Hematopoietic multipotent progenitor cell treated with erythropoietin and hydrocortisone succinate and interleukin-3 and kit ligand, for 4 days (in vitro differentiated cells): ENCODE results near the gene HOXB13.
A peak's percentile ranks its signal among the peaks of the same experiment; 100 is the strongest.

Experiments used
- DNase-seq: peaks from one replicate; pipeline ENCODE4 v3.0.0-alpha.2; 2015

The HOXB13 gene

GRCh38 chr17:48728232-48729231 is at the start of gene HOXB13:
TSS of gene HOXB13 (minus strand) at chr17:48728750. CDS start at chr17:48728593, 157 bp downstream.
- peak; percentile 59 for DNase-seq

- no peak for DNase-seq
Measured at GRCh38 chr17:48776602-48777001, 48.1 kb upstream of the HOXB13 start.

DNA sequence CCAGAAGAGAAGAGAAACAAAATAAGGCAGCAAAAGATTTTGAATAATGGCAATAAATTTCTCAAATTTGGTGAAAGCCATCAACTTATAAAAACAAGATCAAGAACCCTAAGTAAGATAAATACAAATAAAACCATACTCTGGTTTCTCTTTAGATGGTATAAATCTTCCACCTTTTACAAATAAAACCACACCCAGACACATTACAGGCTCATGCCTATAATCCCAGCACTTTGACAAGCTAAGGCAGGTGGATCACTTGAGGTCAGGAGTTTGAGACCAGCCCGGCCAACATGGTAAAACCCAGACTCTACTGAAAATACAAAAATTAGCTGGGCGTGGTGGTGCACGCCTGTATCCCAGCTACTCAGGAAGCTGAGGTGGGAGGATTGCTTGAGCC is 44.7 kb upstream of the HOXB13 start:
- DNase-seq: no peak

DNA sequence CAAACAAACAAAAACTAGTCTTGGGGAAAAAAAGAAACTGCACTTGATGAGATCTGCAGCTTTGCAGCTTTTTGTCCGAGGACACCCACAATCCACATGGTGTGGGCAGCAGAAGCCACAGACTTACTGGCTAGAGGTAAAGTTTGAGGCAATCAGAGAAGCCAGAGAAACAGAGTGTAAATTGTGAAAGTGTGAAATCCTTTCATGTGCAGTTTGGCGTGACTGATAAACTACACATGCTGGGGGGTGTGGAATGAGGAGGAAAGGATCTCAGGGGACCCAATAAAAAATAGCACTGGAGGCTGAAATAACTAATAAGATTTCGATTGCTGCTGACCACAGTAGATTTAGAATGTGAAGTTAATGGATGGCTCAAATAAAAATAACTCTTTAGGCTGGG is 42.4 kb upstream of the HOXB13 start:
- DNase-seq: no peak

- DNase-seq: peak; percentile 36
Measured at GRCh38 chr17:48769009-48769675, 40.6 kb upstream of the HOXB13 start.

GRCh38 chr17:48767263-48767774 is 38.8 kb upstream of the HOXB13 start:
- DNase-seq: no peak

DNA sequence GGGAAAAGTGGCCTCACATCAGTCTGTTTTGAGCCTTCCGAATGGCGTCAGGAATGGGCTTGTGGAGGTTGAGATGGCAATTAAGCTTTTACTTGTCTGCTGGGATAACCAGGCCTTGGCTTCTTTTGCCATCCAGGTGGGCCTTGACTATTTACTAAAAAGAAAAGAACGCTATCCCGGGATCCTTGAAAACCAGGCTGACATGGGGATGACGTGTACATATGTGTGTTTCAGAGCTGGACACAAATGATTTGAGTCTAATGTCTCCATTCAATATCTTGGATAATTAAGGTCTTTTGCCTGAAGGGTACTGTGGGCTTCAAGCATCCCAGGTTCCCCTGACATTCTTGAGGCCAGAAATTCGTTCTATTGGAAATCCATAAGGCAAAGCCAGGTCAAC is 32.6 kb upstream of the HOXB13 start:
- no peak for DNase-seq

GRCh38 chr17:48760411-48760810 is 31.9 kb upstream of the HOXB13 start:
- no peak for DNase-seq

DNA sequence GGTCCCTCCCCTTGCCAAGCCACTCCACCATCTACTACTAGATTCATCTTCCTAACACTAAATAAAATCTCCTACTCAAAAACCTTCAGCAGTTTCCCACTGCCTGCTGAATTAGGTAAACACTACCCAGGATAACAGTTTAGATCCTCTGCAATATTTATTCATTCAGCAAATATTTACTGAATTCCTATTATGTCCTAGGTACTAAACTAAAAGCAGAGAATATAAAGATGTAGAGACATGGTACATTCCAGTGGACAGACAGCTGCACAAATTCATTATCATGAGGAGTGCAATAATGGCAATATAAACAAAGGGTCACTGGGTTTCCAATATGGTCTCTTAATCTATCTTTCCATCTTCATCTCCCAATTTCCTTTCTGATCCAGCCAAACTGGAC is 30.7 kb upstream of the HOXB13 start:
- DNase-seq: no peak

DNA sequence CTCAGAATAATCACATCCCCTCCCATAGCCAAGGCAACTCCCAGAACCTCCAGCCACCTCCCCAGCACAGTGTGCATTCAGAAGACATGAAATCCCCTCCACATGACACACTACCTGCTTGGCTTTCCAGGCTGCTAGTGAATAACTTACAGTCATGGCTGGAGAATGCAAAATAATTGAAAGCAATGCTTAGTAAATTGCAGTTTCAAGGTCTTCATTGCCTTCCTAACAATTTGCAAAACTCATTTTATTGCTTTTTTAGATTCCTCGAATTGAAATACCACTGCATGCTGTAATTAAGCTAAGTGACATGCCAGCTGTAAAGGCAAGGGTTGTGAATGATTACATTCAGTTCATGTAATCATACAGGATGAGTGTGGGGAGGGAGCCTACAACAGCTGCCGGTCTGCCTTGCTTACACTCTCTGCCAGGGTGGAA is 29.0 kb upstream of the HOXB13 start:
- no peak for DNase-seq

- DNase-seq: peak; percentile 79
Measured at GRCh38 chr17:48756830-48757251, 28.3 kb upstream of the HOXB13 start.

GRCh38 chr17:48755356-48755755 is 26.8 kb upstream of the HOXB13 start:
- DNase-seq: peak; percentile 35

DNA sequence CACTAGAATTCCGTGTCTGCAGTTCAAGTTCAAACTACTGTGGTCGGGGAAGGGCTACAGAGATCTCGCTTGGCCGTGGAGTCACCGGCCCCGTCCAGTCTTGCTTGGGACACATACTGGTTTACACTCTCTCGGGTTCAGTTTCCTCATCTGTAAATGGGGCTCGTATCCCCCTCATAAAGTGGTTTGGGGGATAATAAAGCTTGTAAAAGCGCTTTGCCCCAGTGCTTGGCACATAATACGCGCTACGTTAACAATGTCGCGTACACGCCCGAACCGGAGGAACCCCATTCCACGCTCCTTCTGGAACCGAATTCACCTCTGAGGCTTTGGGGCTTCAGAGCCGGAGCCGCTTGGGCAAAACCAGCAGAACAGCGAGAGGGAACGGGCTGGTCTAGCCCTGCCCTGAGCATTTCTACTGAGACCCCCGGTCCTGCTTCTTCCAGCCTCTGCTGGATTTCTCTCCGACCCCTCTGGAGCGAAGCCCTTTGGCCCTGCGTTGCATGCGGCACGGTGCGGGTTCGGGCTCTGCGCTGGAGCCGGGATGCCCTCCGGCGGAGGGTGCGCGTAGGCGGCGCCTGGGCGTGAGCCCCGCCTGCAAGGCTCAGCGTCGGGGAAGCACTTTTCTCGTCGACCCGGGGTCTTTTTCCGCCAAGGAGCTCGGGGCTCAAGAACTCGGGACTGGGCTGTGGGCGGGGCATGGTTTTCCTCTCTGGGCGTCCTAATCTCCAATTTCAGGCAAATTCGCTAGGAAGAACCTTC is 26.1 kb upstream of the HOXB13 start:
- DNase-seq: no peak

- no peak for DNase-seq
Measured at GRCh38 chr17:48753794-48754499, 25.4 kb upstream of the HOXB13 start.

DNA sequence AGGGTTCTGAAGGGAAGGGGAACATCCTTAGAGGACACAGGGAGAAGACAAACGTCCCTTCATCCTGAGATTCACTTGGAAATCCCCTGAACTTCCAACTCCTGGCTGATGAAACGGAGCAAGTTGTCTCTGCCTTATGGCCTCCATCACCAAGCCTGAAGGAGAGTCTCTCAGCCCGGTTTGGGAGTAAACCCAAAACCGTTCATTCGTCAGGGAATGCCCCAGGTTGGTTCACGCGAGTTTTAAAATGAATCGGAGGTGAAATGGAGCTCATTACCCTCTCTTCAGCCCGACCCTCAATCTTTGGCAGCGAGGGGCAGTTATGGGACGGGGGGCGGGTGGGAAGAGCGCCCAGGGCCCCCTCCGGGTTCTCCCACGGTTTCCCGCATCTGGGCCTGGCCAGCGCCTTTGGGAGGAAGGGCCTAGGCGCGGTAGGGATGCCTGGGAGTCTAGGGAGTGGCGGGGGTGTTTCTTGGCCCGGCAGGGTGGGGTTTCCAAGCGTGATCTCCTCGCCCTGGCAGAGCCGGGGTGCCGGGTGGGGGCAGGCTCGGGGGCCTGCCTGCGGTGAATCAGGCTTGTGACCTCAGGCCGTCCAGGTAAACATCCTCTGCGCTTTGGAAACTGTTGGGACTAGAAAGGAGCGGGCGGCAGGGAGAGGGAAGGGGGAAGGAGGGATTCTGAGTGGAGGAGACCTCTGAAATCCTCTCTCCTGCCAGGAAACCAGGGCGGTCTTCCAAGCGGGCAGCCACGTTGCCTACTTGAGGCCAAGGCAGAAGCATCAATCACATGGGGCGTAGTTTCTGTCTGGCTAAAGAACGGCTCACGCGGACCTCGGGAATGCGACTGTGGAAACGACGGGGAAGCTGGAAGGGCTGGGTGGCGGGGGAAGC is 24.1 kb upstream of the HOXB13 start:
- no peak for DNase-seq

DNA sequence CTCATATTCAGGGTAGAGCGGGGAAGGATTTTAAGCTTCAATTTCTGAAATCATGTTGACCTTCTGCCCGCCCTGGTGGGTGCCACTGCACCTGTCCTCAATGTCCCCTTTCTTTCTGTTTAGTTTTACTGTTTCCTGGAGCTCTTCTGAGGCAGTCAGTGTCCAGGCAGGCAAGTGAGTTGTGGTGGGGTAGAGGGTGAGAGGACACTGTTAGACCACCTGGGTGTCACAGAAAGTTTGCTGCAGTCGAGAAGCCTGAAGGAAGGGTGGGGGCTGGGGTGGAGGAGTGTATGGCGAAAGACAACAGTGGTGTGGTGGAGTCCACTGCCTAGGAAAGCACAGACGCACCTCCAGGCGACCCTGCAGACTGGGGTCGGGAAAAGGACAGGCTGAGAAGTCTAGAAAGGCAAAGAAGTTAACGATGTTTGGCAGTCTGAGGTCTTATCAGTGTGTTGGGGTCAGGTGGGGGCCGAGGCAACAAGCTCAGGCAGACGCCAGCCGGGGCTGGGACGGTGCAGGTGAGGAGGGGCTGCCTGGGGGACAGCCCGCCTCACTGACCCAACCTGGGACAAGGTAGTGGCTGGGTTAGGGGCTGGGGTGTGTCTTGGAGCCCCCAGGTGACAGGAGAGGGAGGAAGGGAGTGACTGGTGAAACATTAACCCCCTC is 23.3 kb upstream of the HOXB13 start:
- DNase-seq: no peak

DNA sequence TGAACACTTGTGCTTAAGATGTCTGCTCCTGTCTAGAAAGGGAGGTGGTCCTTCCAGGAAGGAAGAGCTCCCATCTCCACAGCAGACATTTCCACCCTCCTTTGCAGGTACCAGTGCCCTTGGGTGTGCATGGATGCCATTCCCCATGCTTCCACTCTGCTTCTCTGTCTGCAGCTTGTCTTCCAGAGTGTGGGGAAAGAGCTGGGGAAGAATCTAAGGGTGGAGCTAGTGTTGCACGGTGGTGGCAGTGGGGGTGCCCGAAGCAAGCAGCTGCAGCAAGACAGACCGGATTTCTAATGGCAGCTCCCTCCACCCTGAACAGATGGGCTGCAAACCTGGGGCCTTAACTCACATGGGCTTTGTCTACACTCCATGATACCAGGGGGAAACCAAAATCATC is 22.6 kb upstream of the HOXB13 start:
- no peak for DNase-seq

DNA sequence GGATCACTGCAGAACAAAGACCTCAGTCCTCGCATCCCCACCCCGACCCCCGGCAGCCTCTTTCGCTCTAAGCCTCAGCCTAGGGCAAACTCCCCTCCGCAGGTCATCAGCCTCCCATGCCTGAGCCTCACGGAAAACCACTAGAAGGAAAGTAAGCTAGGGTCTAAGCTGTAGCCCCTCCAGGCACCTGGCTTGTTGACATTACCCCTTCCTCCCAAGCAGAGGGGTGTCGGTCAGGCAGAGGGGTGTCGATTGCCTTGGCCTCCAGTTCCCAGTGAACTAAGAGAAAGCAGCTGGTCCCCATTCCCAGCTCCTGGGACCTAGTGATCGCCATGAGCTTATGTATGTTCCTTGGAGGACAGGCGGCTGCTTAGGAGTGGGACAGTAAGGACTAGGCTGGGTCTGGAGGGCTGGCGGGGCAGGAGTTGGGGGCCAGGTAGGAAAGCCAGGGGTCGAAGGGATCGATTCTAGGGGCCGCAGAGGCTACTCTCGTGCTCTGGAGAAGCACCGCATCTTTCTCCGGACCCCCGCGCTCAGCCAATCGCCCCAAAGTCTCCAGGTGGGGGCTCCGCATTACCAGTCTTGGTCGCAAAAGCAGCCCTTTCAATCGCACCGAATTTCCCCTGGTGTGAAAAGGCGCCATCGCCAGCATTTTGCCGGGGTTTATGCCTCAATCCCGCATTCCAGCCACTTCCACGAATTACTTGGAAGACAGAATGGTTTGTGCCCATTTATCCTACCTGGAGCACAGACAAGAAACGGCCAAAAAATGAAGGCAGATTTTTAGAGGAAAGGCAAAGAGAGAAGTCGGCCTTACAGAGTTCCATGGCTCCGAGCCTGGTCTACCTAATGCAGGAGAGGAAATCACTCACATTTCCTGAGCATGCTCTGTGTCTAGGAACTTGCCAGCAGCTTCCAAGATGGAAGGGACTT is 21.3 kb upstream of the HOXB13 start:
- no peak for DNase-seq
